GM19025 (cell line): ENCODE results near the gene TANGO6.
"Not testable (repeated sequence)": the region's sequence is repeated elsewhere in the genome, so short reads cannot be mapped to it uniquely, and the experiment has no call there.

Source experiments
- ATAC-seq: cut with Tn5 transposase; IDR thresholded peaks from one replicate; pipeline ENCODE4 v1.9.1; 2021; ENCODE audit warnings: mild to moderate bottlenecking, low read depth, moderate library complexity; ENCODE audit not compliant: unreplicated experiment

TANGO6 gene

DNA sequence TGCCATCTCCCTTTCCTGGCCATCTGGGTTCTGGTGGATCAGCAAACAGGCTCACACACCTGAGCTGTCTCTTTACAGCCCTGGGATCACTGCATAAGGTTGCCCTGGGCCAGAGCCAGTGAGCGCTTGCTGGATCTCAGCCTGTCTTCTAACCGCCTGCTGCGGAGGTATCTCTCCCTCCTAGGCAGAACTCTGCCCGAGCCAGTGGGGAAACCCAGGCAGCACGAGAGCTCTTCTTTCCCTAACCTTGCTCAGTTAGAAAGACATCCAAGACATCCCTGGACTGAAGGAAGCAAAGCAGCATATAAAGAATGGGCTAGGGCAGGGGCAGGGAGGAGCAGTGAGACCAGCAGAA, 268.5 kb downstream of the TANGO6 start:
- ATAC-seq = no peak

DNA sequence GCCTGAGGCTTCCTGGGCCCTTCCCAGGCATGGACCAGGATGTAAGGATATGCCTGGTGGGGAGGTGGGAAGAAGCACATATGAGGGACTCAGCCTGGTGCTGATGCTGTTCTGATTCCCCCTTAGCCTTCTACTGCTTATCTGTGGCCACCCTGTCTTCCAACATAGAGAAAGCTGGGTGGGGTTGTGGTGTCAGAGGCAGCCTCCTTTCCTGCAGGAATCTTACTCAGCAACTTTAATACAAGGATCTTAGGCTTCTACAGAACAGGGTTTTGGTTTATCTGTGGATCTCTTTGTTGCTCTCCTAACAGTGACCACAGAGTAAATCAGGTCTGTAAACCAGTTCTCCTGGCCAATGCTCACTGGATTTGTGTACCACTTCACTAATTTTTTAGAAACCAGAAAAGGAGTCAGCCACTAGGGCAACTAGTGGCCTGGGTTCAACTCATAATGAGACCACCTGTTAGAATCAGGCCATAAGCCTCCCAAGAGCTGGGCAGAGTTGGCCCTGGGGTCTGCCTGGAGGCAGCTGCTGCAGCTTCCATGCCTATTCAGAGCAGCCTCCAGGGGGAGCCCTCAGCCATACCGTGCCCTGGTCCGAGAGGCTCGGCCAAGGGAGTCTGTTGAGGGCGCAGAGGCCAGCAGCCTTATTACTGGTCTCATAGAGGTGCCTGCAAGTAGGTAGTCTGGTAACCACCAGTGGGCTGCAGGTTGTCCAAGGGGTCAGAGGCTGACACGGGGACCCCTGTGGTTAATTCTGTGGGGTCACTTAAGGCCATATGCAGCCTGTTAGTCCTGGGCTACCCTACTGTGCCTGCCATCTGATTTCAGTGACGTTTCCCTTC, 269.2 kb downstream of the TANGO6 start:
- ATAC-seq = no peak

DNA sequence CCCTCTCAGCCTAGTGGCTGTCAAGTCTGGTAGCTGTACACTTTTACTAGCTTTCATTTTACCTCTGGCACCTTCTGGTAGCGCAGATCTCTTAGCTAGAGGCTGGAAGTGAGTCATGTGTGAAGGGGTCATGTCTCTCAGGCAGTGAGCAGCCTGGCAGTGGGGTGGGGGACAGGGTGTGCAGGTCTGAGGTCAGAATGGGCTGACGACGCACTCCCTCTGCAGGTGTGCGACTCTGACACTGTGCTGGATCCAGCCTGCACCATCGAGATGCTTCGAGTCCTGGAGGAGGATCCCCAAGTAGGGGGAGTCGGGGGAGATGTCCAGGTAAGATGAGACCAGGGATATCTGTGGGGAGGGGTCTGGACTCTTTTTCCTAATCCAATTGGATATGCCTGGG, 269.9 kb downstream of the TANGO6 start:
- ATAC-seq = no peak

DNA sequence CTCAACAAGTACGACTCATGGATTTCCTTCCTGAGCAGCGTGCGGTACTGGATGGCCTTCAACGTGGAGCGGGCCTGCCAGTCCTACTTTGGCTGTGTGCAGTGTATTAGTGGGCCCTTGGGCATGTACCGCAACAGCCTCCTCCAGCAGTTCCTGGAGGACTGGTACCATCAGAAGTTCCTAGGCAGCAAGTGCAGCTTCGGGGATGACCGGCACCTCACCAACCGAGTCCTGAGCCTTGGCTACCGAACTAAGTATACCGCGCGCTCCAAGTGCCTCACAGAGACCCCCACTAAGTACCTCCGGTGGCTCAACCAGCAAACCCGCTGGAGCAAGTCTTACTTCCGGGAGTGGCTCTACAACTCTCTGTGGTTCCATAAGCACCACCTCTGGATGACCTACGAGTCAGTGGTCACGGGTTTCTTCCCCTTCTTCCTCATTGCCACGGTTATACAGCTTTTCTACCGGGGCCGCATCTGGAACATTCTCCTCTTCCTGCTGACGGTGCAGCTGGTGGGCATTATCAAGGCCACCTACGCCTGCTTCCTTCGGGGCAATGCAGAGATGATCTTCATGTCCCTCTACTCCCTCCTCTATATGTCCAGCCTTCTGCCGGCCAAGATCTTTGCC, 271.1 kb downstream of the TANGO6 start:
- no peak for ATAC-seq

DNA sequence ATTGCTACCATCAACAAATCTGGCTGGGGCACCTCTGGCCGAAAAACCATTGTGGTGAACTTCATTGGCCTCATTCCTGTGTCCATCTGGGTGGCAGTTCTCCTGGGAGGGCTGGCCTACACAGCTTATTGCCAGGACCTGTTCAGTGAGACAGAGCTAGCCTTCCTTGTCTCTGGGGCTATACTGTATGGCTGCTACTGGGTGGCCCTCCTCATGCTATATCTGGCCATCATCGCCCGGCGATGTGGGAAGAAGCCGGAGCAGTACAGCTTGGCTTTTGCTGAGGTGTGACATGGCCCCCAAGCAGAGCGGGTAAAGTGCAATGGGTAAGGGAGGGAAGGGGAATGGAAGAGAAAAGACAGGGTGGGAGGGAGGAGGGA, 271.6 kb downstream of the TANGO6 start:
- ATAC-seq = no peak

- no peak for ATAC-seq
Measured at GRCh38 chr16:69115361-69115760, 272.0 kb downstream of the TANGO6 start.

GRCh38 chr16:69115837-69116236, 272.5 kb downstream of the TANGO6 start:
- ATAC-seq = no peak

DNA sequence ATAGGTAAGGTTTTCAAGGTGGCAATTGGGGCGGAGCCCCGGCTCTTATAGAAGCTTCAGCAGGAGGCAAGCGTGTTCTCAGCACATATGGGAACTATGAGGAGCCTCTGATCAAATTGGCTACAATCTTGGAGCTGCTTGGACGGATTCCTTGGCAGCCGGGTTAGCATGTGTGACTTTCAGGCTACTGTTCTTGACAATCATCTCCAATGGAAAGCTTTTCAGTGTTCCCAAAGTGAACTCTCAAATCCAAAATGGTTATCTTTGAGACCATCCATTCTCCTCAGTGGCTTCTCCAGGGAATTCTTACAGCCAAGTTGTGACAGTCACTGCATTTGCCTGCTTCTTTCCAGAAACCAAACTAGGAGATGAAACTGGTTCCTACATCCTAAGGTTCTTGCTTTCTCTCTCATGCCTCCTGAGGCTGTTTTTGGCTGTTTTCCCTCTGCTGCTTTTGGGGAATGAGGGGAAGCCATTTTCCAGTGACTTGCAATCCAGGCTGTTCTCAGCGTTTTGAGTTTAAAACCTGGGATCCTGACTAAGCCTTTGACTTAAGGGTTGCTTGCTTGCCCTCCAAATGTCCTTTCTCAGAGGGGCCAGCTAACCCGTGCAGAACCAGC, 273.0 kb downstream of the TANGO6 start:
- ATAC-seq = no peak

DNA sequence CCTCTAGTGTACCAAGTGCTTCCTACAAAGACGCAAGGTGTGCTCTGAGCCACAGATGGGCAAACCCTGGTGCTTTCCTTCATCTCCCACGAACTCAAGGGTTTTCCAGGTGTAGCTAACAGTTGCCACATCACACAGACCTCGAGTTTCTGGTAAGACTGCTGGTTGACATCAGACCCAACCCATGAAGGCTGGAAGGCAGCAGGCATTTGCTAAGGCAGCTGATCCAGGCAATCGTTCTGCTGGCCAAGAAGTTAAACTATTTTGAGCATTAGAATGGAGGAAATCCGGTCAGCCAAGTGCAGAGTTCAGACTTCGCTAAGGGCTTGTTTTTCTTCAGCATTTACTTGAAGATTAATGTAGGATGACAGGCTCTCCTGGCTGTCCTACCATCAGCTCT, 273.6 kb downstream of the TANGO6 start:
- no peak for ATAC-seq

DNA sequence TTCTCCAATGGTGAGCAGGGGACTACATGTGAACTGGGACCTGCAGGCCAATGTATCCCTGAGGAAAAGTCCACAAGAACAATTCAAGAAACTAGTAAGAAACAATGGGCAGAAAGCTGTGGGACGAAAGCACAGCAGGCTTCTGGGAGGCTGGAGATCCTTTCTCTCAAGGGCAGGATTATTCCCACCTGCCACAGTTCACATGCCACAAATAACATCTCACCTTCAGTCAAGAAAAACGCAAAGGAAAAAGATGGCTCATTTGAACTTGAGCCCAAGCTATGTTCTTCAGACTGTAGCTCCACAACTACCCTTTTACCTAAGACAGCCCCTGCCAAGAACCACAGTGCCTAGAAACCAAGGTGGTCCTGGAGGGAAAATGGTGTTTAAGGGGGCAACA, 275.1 kb downstream of the TANGO6 start:
- ATAC-seq = no peak

- no peak for ATAC-seq
Measured at GRCh38 chr16:69118994-69119393, 275.7 kb downstream of the TANGO6 start.

GRCh38 chr16:69119536-69119935, 276.2 kb downstream of the TANGO6 start:
- ATAC-seq = no peak

GRCh38 chr16:69120096-69120664, 276.8 kb downstream of the TANGO6 start:
- ATAC-seq = no peak

GRCh38 chr16:69123910-69124309, 280.6 kb downstream of the TANGO6 start:
- ATAC-seq = no peak

DNA sequence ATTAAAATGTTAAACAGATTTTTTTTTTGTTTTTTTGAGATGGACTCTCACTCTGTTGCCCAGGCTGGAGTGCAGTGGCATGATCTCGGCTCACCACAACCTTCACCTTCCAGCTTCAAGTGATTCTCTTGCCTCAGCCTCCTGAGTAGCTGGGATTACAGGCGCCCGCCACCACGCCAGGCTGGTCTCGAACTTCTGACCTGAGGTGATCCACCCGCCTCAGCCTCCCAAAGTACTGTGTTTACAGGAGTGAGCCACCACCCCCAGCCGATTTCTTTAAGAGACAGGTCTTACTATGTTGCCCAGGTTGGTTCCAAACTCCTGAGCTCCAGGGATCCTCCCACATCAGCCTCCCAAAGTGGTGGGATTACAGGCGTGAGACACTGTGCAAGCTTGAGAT, 281.1 kb downstream of the TANGO6 start:
- not testable (repeated sequence) for ATAC-seq

- not testable (repeated sequence) for ATAC-seq
Measured at GRCh38 chr16:69124961-69125360, 281.6 kb downstream of the TANGO6 start.

DNA sequence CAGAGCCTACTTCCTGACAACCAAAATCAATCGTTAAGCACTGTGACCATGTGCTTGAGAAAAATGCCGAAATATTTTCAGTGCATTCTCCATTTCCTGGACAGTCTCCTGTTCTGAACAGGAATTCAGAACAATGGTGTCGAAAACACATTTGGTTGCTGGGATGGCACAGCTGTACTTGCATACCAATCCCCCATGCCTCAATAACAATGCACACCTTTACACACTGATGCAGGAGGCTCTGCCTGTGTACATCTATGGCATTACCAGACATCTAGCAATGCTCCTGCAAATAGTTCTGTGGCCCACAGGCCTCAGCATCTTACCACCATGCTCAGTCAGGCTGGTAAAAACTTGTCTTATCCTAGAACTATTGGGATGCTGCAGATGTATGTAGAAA, 282.9 kb downstream of the TANGO6 start:
- no peak for ATAC-seq

DNA sequence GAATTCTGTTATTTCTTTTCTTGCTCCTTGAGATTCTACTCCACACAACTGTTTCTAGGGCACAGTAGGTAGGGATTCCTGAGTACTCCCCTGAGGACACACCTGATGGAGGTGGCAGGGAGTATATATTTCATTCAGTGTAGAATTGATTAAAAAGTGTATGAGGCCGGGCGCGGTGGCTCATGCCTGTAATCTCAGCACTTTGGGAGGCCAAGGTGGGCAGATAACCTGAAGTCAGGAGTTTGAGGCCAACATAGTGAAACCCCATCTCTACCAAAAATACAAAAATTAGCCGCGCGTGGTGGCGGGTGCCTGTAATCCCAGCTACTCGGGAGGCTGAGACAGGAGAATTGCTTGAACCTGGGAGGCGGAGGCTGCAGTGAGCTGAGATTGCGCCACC, 283.5 kb downstream of the TANGO6 start:
- not testable (repeated sequence) for ATAC-seq

DNA sequence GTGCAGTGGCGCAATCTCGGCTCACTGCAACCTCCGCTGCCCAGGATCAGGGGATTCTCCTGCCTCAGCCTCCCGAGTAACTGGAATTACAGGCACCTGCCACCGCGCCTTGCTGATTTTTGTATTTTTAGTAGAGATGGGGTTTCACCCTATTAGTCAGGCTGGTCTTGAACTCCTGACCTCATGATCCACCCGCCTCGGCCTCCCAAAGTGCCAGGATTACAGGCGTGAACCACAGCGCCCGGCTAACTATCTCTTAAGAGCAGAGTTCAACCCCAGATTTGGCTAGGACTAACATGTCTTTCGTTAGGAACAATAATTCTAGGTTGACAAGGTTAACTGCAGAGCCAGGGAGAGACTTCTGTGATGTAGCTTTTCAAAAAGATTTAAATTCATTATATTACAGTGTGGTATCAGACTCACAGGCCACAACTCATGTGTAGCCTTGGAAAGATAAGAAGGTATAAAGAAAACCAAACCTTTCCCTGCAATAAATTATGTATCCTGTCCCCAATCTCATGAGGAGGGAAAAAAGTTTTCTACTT, 284.7 kb downstream of the TANGO6 start:
- ATAC-seq = no peak

DNA sequence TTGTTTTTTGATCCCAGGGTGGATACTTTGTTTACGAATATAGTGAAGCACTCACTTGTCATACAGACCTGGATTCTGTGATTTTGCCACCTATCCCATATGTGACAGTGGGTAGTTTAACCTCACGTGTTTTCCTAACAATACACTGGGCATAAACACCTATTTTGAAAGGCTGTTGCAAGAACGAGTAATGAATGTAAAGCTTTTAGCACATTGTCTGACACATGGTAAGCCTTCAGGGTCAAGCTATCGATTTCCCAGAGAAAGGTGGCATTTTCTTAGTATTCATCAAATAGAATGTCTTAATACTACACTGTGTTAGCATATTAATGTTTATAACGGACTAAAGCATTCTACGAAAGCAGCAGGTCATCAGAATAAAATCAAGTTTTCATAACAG, 287.1 kb downstream of the TANGO6 start:
- ATAC-seq = no peak

DNA sequence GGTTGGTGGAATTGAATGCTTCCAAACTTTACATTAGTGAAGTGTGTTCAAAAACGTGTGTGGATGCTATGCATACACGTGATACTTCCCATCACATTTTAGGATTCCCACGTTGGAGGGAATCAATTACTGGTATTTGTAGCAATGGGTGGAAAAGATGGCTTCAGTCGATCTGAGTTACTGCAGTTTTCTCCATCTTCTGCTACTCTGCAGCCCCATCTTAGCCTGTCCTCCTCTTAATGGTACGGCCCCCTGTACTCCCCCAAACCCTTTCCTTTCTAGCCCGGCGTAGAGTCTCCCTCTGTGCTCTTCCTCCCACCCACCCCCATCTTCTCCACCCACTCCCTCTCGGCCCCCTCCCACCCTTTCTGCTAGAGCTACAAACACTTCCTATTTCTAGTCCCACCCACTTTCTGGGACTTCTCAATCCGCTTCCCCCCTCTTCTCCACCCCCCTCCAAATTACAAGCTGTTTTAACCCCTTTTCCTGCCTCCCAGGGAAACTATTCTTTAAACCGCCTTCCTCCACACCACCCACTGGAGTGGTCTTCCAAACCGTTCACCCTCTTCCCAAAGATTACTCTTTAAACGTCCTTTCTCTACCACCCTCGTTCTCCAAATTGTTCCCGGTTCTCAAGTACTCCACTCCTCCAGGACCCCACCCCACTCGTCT, 288.0 kb downstream of the TANGO6 start:
- no peak for ATAC-seq
